ENCODE measurements around the gene DOCK2. TPM values are rescaled to one million over a fixed set of nuclear protein-coding genes. Genes with fewer than 3 reads are reported as not detected.

Gene DOCK2
- total and polyA plus RNA-seq, 2 of the 8 experiments (the other 6 are each of a cell fraction or from before 2014, with no cell fraction given): 3.9 to 5.7 TPM

DNA sequence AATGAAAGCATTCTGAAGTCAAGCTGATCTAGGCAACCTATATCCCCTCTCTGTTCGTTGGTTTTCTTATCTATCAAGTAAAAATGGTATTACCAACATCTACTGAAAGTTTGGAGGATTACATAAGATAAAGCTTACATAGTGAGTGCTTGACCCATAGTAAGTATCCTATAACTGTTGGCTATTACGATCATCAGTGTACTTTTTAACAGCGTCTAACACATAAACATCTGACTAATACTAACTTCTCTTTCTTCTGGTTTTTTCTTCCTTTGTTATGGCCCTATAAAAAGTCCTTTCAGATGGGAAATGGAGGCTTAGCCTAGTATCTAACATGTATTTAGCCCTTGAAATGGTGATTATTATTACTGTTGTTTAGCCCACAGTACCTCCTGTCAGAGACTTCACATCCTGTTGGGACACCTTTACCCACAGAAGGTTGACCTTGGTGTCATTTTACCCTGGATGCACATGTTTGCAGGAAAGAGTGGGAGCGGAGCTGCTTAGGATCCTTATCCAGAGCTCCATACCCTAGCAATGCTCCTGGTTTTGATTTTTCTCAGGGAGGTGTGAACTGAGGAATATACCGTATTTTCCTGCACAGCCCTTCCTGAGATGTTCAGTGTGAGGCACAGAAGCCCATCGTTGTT lies 337.2 kb downstream of the DOCK2 start:
- H2AK5ac ChIP-seq (ENCODE audit: low read depth, low read length): no peak overlapping the region
- no peaks in the 10 kb centered on the region for H3K79me2 ChIP-seq (ENCODE audit: control insufficient read depth in 1 of 2, insufficient read depth in 2 of 2, low read length in 2 of 2)
- no peaks in the 10 kb centered on the region for H3K79me1 ChIP-seq (ENCODE audit: low read depth, low read length)
- H4K91ac ChIP-seq (replicated peaks; ENCODE audit: insufficient read length, low read length): no peak overlapping the region
- H4K20me1 ChIP-seq (replicated peaks in 1 of 2; ENCODE audit: control insufficient read depth in 1 of 2, insufficient read depth in 2 of 2, low read length in 2 of 2): no peaks in the 10 kb centered on the region
- H2AFZ ChIP-seq (ENCODE audit: low read length): no peak overlapping the region
- no peak overlapping the region for H4K5ac ChIP-seq (ENCODE audit: insufficient read length, low read depth, low read length)
- H3K27ac ChIP-seq (ENCODE audit: low read depth, low read length): no peak overlapping the region
- 91% methylated on average over 6 of the region's 6 CpGs; no CpG with 5 or more reads in 1 of the 2 experiments for whole genome bisulfite sequencing, 2 experiments (ENCODE audit: extremely low coverage in 1 of 2, insufficient coverage in 1 of 2, insufficient read length in 1 of 2, insufficient replicate concordance in 2 of 2, low coverage in 1 of 2, low lambda C conversion rate in 2 of 2, missing lambda C conversion rate in 1 of 2)
- H3K36me3 ChIP-seq (ENCODE audit: control insufficient read depth in 2 of 4, insufficient read depth in 4 of 4, low read length in 3 of 4): no peaks in the 10 kb centered on the region
- DNase-seq (ENCODE audit: low read depth in 1 of 2, low spot score in 2 of 2) (no peak), FAIRE-seq (no peak)
- H3K23me2 ChIP-seq (ENCODE audit: low read depth, low read length): no peaks in the 10 kb centered on the region
- no peaks in the 10 kb centered on the region for H3K9me3 ChIP-seq (ENCODE audit: insufficient read depth in 2 of 2, low read depth in 1 of 2, low read length in 1 of 2)
- H2BK120ac ChIP-seq (replicated peaks; ENCODE audit: low read depth, low read length): no peak overlapping the region
- no peak overlapping the region for H2BK12ac ChIP-seq (ENCODE audit: low read depth, low read length)
- H3K14ac ChIP-seq (ENCODE audit: insufficient read length): no peak overlapping the region
- no peak overlapping the region for H3K18ac ChIP-seq (ENCODE audit: extremely low read depth, low read length)
- TF ChIP-seq NRF1 (IDR thresholded peaks at IDR 0.05; ENCODE audit: low read depth, low read length) (no peak), RFX5 (IDR thresholded peaks at IDR 0.05; ENCODE audit: borderline replicate concordance, low read depth, low read length) (no peak), KDM5A (IDR thresholded peaks at IDR 0.05; ENCODE audit: low read length) (no peak), RXRA (IDR thresholded peaks at IDR 0.05; ENCODE audit: insufficient read depth, low read depth, low read length) (no peak), TCF12 (IDR thresholded peaks at IDR 0.05; ENCODE audit: low read depth, low read length) (no peak), CBX8 (IDR thresholded peaks at IDR 0.05; ENCODE audit: borderline replicate concordance, low read depth, low read length) (no peak), SRF (IDR thresholded peaks at IDR 0.05; ENCODE audit: low read depth, low read length) (no peak)
- H2BK15ac ChIP-seq (ENCODE audit: low read length): no peak overlapping the region
- H3K56ac ChIP-seq (replicated peaks; ENCODE audit: insufficient read length, low read depth, low read length): no peak overlapping the region
- no peak overlapping the region for H3K9ac ChIP-seq (replicated peaks in 1 of 4; ENCODE audit: extremely low read depth in 1 of 4, low read depth in 3 of 4, low read length in 3 of 4)
- H3K27me3 ChIP-seq (replicated peaks in 1 of 4; ENCODE audit: control insufficient read depth in 3 of 4, extremely low read depth in 1 of 4, insufficient read depth in 3 of 4, low read length in 3 of 4): peaks cover 1 to 10% (median 9%) of the 10 kb centered on the region in 4 experiments
- no peak overlapping the region for H3K23ac ChIP-seq (ENCODE audit: insufficient read length)
- peaks cover 3 to 31% (median 18%) of the 10 kb centered on the region in 4 experiments for H3K4me1 ChIP-seq (replicated peaks in 1 of 4; ENCODE audit: control insufficient read depth in 3 of 4, insufficient read depth in 4 of 4, low read length in 3 of 4)
- POLR2A ChIA-PET (ENCODE audit: partially characterized antibody): no interaction called here
- no peak overlapping the region for H4K8ac ChIP-seq (ENCODE audit: extremely low read depth, insufficient read depth, low read length)
- CTCF ChIA-PET (ENCODE audit: partially characterized antibody): interaction anchor here (1.2 kb wide), 1 partner anchor 8 kb away, joined by 3 read pairs; no protein-coding TSS in a partner anchor
- no peak overlapping the region for H2BK5ac ChIP-seq (ENCODE audit: low read depth, low read length)
- no peak overlapping the region for H3K4me3 ChIP-seq (ENCODE audit: extremely low read depth in 1 of 4, insufficient read depth in 2 of 4, low read depth in 3 of 4, low read length in 4 of 4)
- no peak overlapping the region for H3K4ac ChIP-seq (replicated peaks; ENCODE audit: insufficient read length, low read depth, low read length)
- no peak overlapping the region for H3K4me2 ChIP-seq (ENCODE audit: insufficient read depth in 1 of 2, low read depth in 2 of 2, low read length in 2 of 2)
- H2BK20ac ChIP-seq (ENCODE audit: low read length): no peak overlapping the region
